Adrenal gland (tissue), 12 donors: ENCODE results near the gene DGKG. TPM values are rescaled to one million over a fixed set of nuclear protein-coding genes. Genes with fewer than 3 reads are reported as not detected.

Source experiments
- DNase-seq, 7 donors: peaks; one replicate each; pipeline ENCODE4 v3.0.0-alpha.2; 2019 to 2020
- H3K27ac ChIP-seq, 5 donors: fragments of 200-600 bp; sonication (generic) in 4 of 5; 1 replicate in 3 of 5; 2 replicates in 2 of 5; pipeline versions ENCODE4 v1.5.1 to v1.8.0; 2016 to 2020; ENCODE audit warnings: mild to moderate bottlenecking in 1 of 5
- H3K27me3 ChIP-seq: fragments of 200-600 bp; 2 replicates; pipeline ENCODE4 v1.8.0; 2021
- H3K36me3 ChIP-seq, 2 donors: fragments of 200-600 bp; replicated peaks in 1 of 2; 1 replicate in 1 of 2; 2 replicates in 1 of 2; pipeline versions ENCODE4 v1.5.1 to v1.8.0; 2018 to 2022
- H3K4me1 ChIP-seq, 2 donors: fragments of 200-600 bp; replicated peaks in 1 of 2; 1 replicate in 1 of 2; 2 replicates in 1 of 2; pipeline versions ENCODE4 v1.5.1 to v1.8.0; 2018 to 2021
- H3K4me3 ChIP-seq, 4 donors: fragments of 200-600 bp; sonication (generic) in 3 of 4; one replicate each; pipeline ENCODE4 v1.5.1; 2016 to 2018
- H3K9me3 ChIP-seq, 3 donors: fragments of 200-600 bp; sonication (generic) in 1 of 3; replicated peaks in 1 of 3; 1 replicate in 2 of 3; 2 replicates in 1 of 3; pipeline versions ENCODE4 v1.5.1 to v1.8.0; 2016 to 2021
- POLR2A ChIP-seq, 2 donors: fragments of 450-650 bp; IDR thresholded peaks; one replicate each; pipeline ENCODE4 v1.6.1; 2017; ENCODE audit warnings: antibody characterized with exemption in 2 of 2, mild to moderate bottlenecking in 2 of 2, moderate library complexity in 1 of 2
- WGBS, 4 donors: extraction: QIAGEN DNeasy Blood & Tissue Kit in 2 of 4; methylation state at CpG; one replicate each; pipeline versions ENCODE4 v1.1.5 to v1.1.7; 2013 to 2017; 5-methylcytosine and 5-hydroxymethylcytosine counted together
- intact Hi-C, 2 donors: fragments of 100-400 bp; cut with DNase I; formaldehyde crosslinking; loops; one replicate each; pipeline versions ENCODE4 v1.14.1 to v1.15.0; 2022 to 2023
- polyA plus RNA-seq, 3 donors: library from polyadenylated mRNA; stranded (reverse); fragments of 200-250 nt in 2 of 3; fragments of 350-450 nt in 1 of 3; fragmentation: Illumina TruSeq in 1 of 3; extraction: RNeasy Lipid Tissue Mini Kit (QIAGEN cat#74804) in 1 of 3; gene quantifications; one replicate each; pipeline ENCODE4 v1.2.3, GENCODE V29; 2013 to 2014
- total RNA-seq, 9 donors: library from RNA; depleted of rRNA in 4 of 9; stranded (reverse); fragments of >200 nt in 4 of 9; fragments of 120-200 nt in 1 of 9; fragmentation: NEBNext Ultra II Directional in 1 of 9; extraction: Animal tissue kit (Norgen Biotek cat#: 25700) in 1 of 9; gene quantifications; one replicate each; pipeline versions ENCODE4 v1.1.0 to v1.2.4, GENCODE V29; 2013 to 2023
- TF ChIP-seq, protein P1 (sequence below), 6 experiments: fragments of 450-650 bp in 4 of 6; fragments of 200-600 bp in 2 of 6; sonication (generic) in 1 of 6; IDR thresholded peaks; 1 replicate in 5 of 6; 2 replicates in 1 of 6; pipeline versions ENCODE4 v1.5.1 to v1.8.0; 2016 to 2021; ENCODE audit warnings: antibody characterized with exemption in 6 of 6, mild to moderate bottlenecking in 2 of 6, moderate library complexity in 1 of 6
- donor health status: healthy with polysubstance abuse.
- donor health status: Bipolar disorder and iron deficiency.
- donor health status: DM: yes; HTN: yes; CAD: no.
- donor health status: DM: no; HTN: no; CAD: no.
- donor health status: DM: no; HTN: no; CAD: no.
- donor health status: DM: yes; HTN: yes; CAD: no.

Gene DGKG
- total and polyA plus RNA-seq, 12 donors = 2.9 to 43.7 (median 28.3) TPM

DNA sequence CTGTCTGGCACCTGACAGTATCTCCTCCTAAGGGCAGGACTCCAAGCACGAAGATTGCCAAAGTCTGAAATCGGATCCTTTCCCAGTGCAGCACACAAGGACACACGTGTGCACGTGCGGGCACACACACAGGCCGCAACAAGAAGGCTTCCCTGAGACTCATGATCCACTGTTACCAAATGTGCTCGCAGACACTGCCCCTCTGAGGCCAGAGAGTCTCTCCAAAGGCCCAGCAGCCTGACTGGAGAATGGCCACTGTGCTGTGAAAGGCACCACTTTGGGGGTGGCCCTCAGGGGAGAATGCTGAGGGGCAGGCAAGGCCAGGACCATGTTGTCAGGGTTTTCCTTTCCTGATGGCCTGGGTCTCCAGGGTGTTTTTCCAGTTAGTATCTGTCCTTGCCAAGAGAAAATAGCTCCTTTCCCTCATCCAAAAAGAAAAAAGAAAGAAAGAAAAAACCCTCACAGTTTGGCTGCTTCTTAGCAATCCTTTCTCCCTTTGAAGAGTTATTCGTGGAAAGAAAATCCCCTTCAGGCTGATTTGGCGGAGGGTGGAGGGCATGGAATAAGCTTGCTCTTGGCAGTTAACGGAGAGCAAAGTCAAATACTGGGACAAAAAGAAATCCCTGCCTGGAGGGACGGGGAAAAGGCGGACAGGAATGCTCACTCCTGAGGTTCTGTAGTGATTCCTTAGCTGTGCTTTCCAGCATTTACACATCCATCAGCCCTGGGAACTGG is 141.0 kb downstream of the DGKG start:
- 38 to 65% (median 53%) methylated on average over 12 of the region's 12 CpGs for WGBS, 4 donors
- H3K4me3 ChIP-seq = no peak overlapping the region
- H3K36me3 ChIP-seq = no peaks in the 10 kb centered on the region
- H3K27me3 ChIP-seq = no peaks in the 10 kb centered on the region
- peaks cover 26 to 34% of the 10 kb centered on the region in 2 donors for H3K4me1 ChIP-seq
- intact Hi-C loops = no loop called here
- H3K9me3 ChIP-seq = no peaks in the 10 kb centered on the region
- TF ChIP-seq, protein P1, sequence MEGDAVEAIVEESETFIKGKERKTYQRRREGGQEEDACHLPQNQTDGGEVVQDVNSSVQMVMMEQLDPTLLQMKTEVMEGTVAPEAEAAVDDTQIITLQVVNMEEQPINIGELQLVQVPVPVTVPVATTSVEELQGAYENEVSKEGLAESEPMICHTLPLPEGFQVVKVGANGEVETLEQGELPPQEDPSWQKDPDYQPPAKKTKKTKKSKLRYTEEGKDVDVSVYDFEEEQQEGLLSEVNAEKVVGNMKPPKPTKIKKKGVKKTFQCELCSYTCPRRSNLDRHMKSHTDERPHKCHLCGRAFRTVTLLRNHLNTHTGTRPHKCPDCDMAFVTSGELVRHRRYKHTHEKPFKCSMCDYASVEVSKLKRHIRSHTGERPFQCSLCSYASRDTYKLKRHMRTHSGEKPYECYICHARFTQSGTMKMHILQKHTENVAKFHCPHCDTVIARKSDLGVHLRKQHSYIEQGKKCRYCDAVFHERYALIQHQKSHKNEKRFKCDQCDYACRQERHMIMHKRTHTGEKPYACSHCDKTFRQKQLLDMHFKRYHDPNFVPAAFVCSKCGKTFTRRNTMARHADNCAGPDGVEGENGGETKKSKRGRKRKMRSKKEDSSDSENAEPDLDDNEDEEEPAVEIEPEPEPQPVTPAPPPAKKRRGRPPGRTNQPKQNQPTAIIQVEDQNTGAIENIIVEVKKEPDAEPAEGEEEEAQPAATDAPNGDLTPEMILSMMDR (IDR thresholded peaks at IDR 0.05) = peak in 5 of 6 experiments; percentile 29 to 53 (median 48)
- TF ChIP-seq POLR2A (IDR thresholded peaks at IDR 0.05) = peak in 1 of 2 donors; percentile 54
- peak overlapping the region; percentile 9 to 88 (median 82) for H3K27ac ChIP-seq
- peak; percentile 74 to 94 (median 91) for DNase-seq

GRCh38 chr3:186220365-186220764 is 141.7 kb downstream of the DGKG start:
- WGBS, 4 donors = 64 to 81% (median 73%) methylated on average over 5 to 6 of the region's 6 CpGs
- no peak overlapping the region for H3K4me3 ChIP-seq
- H3K27ac ChIP-seq = peak overlapping the region; percentile 9 to 88 (median 82)
- peak; percentile 44 to 70 (median 56) for DNase-seq
- peaks cover 25 to 30% of the 10 kb centered on the region in 2 donors for H3K4me1 ChIP-seq
- TF ChIP-seq POLR2A (IDR thresholded peaks at IDR 0.05) = no peak
- TF ChIP-seq, protein P1 (IDR thresholded peaks at IDR 0.05) = no peak
- no peaks in the 10 kb centered on the region for H3K9me3 ChIP-seq
- intact Hi-C loops = no loop called here
- H3K36me3 ChIP-seq = no peaks in the 10 kb centered on the region
- no peaks in the 10 kb centered on the region for H3K27me3 ChIP-seq

GRCh38 chr3:186219211-186219638 is 142.8 kb downstream of the DGKG start:
- H3K9me3 ChIP-seq = no peaks in the 10 kb centered on the region
- no peak overlapping the region for H3K27ac ChIP-seq
- peaks cover 20 to 28% of the 10 kb centered on the region in 2 donors for H3K4me1 ChIP-seq
- intact Hi-C loops = loop anchor here in 1 of 2 donors (10.0 kb wide), 1 partner anchor 114 kb away; the partner anchor contains the start of gene ETV5
- H3K36me3 ChIP-seq = no peaks in the 10 kb centered on the region
- DNase-seq = no peak
- WGBS, 4 donors = 79 to 88% (median 84%) methylated on average over 7 of the region's 7 CpGs
- no peaks in the 10 kb centered on the region for H3K27me3 ChIP-seq
- no peak overlapping the region for H3K4me3 ChIP-seq
- TF ChIP-seq, protein P1 (IDR thresholded peaks at IDR 0.05) = no peak
- TF ChIP-seq POLR2A (IDR thresholded peaks at IDR 0.05) = no peak

GRCh38 chr3:186218421-186218820 is 143.6 kb downstream of the DGKG start:
- Histone ChIP-seq H3K27me3 (no peaks in the 10 kb centered on the region), H3K9me3 (no peaks in the 10 kb centered on the region), H3K27ac (peak overlapping the region in 2 of 5 donors; percentile 58 to 73), H3K4me1 (peaks cover 24 to 36% of the 10 kb centered on the region in 2 donors), H3K36me3 (no peaks in the 10 kb centered on the region), H3K4me3 (no peak overlapping the region)
- TF ChIP-seq POLR2A (IDR thresholded peaks at IDR 0.05) = no peak
- TF ChIP-seq, protein P1 (IDR thresholded peaks at IDR 0.05) = no peak
- intact Hi-C loops = loop anchor here in 1 of 2 donors (10.0 kb wide), 1 partner anchor 114 kb away; the partner anchor contains the start of gene ETV5
- 66 to 82% (median 75%) methylated on average over 8 of the region's 8 CpGs for WGBS, 4 donors
- no peak for DNase-seq
